CD14-positive monocyte (primary cell): ENCODE measurements around the gene ADAM19. TPM values are rescaled to one million over a fixed set of nuclear protein-coding genes. Genes with fewer than 3 reads are reported as not detected.

Source experiments
- DNase-seq, 3 donors: peaks; one replicate each; pipeline ENCODE4 v3.0.0-alpha.2; 2011 to 2022
- H2AFZ ChIP-seq: 2 replicates; pipeline ENCODE4 v1.6.0; 2012; ENCODE audit warnings: mild to moderate bottlenecking, low read depth, low read length, inconsistent platforms; ENCODE audit not compliant: insufficient read depth, poor library complexity, severe bottlenecking
- H3K27ac ChIP-seq, 2 donors: 1 replicate in 1 of 2; 2 replicates in 1 of 2; pipeline ENCODE4 v1.5.1; 2012 to 2013; ENCODE audit warnings: low read length in 2 of 2, control low read depth in 1 of 2, inconsistent platforms in 1 of 2, low read depth in 1 of 2, mild to moderate bottlenecking in 1 of 2
- H3K27me3 ChIP-seq, 2 donors: one replicate each; pipeline versions ENCODE4 v1.6.0 to v1.6.1; 2011 to 2013; ENCODE audit warnings: low read length in 2 of 2; ENCODE audit not compliant: control insufficient read depth in 2 of 2, insufficient read depth in 2 of 2
- H3K36me3 ChIP-seq, 2 donors: replicated peaks in 1 of 2; 1 replicate in 1 of 2; 2 replicates in 1 of 2; pipeline versions ENCODE4 v1.5.1 to v1.6.1; 2012 to 2013; ENCODE audit warnings: low read length in 2 of 2, control low read depth in 1 of 2, inconsistent platforms in 1 of 2, mild to moderate bottlenecking in 1 of 2; ENCODE audit not compliant: insufficient read depth in 2 of 2, control insufficient read depth in 1 of 2
- H3K4me1 ChIP-seq, 2 donors: 1 replicate in 1 of 2; 2 replicates in 1 of 2; pipeline versions ENCODE4 v1.5.1 to v1.6.1; 2012 to 2013; ENCODE audit warnings: low read length in 2 of 2, control low read depth in 1 of 2, inconsistent platforms in 1 of 2, mild to moderate bottlenecking in 1 of 2, moderate library complexity in 1 of 2; ENCODE audit not compliant: insufficient read depth in 2 of 2, control insufficient read depth in 1 of 2
- H3K4me2 ChIP-seq: replicated peaks from 2 replicates; pipeline ENCODE3; 2012; ENCODE audit warnings: low read length, moderate library complexity, mild to moderate bottlenecking; ENCODE audit not compliant: poor library complexity, severe bottlenecking; ENCODE audit errors: extremely low read depth
- H3K4me3 ChIP-seq, 3 experiments: fragments of 200-600 bp in 1 of 3; sonication (generic) in 1 of 3; replicated peaks in 1 of 3; 1 replicate in 2 of 3; 2 replicates in 1 of 3; pipeline ENCODE4 v1.5.1; 2011 to 2013; ENCODE audit warnings: low read length in 3 of 3, mild to moderate bottlenecking in 3 of 3, control low read depth in 2 of 3, low read depth in 2 of 3, inconsistent platforms in 1 of 3, moderate library complexity in 1 of 3
- H3K79me2 ChIP-seq: 2 replicates; pipeline ENCODE4 v1.6.0; 2012; ENCODE audit warnings: mild to moderate bottlenecking, control low read depth, inconsistent platforms, low read length, moderate library complexity; ENCODE audit not compliant: insufficient read depth
- H3K9ac ChIP-seq: 2 replicates; pipeline ENCODE4 v1.6.0; 2017; ENCODE audit warnings: low read length, mild to moderate bottlenecking; ENCODE audit not compliant: insufficient read depth, poor library complexity, severe bottlenecking
- H3K9me3 ChIP-seq, 2 donors: replicated peaks in 1 of 2; 1 replicate in 1 of 2; 2 replicates in 1 of 2; pipeline versions ENCODE4 v1.5.1 to v1.6.1; 2012 to 2013; ENCODE audit warnings: low read length in 2 of 2, control low read depth in 1 of 2; ENCODE audit not compliant: control insufficient read depth in 1 of 2, insufficient read depth in 1 of 2
- H4K20me1 ChIP-seq: 2 replicates; pipeline ENCODE4 v1.6.0; 2012; ENCODE audit warnings: mild to moderate bottlenecking, low read length, control low read depth, moderate library complexity; ENCODE audit not compliant: insufficient read depth
- H3K27ac Mint-ChIP-seq, 7 donors: one replicate each; pipeline ENCODE4 v1.8.0; 2020; ENCODE audit warnings: mild to moderate bottlenecking in 7 of 7, mixed read lengths in 7 of 7, moderate library complexity in 6 of 7, inconsistent platforms in 2 of 7
- H3K27me3 Mint-ChIP-seq, 3 donors: one replicate each; pipeline ENCODE4 v1.8.0; 2021 to 2022; ENCODE audit warnings: low read depth in 3 of 3, mild to moderate bottlenecking in 3 of 3, mixed read lengths in 3 of 3, moderate library complexity in 3 of 3, inconsistent platforms in 1 of 3
- H3K36me3 Mint-ChIP-seq, 2 donors: one replicate each; pipeline ENCODE4 v1.8.0; 2020; ENCODE audit warnings: mixed read lengths in 2 of 2, inconsistent platforms in 1 of 2, mild to moderate bottlenecking in 1 of 2
- H3K4me1 Mint-ChIP-seq: one replicate; pipeline ENCODE4 v1.8.0; 2020; ENCODE audit warnings: mild to moderate bottlenecking, mixed read lengths
- H3K4me3 Mint-ChIP-seq, 2 donors: one replicate each; pipeline ENCODE4 v1.8.0; 2020; ENCODE audit warnings: mild to moderate bottlenecking in 2 of 2, mixed read lengths in 2 of 2, moderate library complexity in 1 of 2
- H3K9me3 Mint-ChIP-seq, 7 donors: one replicate each; pipeline ENCODE4 v1.8.0; 2020 to 2022; ENCODE audit warnings: mixed read lengths in 7 of 7, mild to moderate bottlenecking in 6 of 7, moderate library complexity in 6 of 7, inconsistent platforms in 2 of 7
- WGBS: methylation state at CpG from one replicate; pipeline ENCODE4 v1.1.5; 2013; ENCODE audit warnings: missing lambda C conversion rate; ENCODE audit not compliant: insufficient coverage; 5-methylcytosine and 5-hydroxymethylcytosine counted together
- intact Hi-C, 2 donors: fragments of 100-400 bp; cut with micrococcal nuclease; formaldehyde crosslinking; loops; one replicate each; pipeline versions ENCODE4 v1.15.0 to v1.15.1; 2023
- polyA plus RNA-seq, 3 donors: library from polyadenylated mRNA; depleted of rRNA in 1 of 3; unstranded in 2 of 3; stranded (reverse) in 1 of 3; fragments of 300-500 nt in 2 of 3; fragments of >200 nt in 1 of 3; fragmentation: Illumina TruSeq in 2 of 3; gene quantifications; 1 replicate in 2 of 3; 2 replicates in 1 of 3; pipeline ENCODE4 v1.2.3, GENCODE V29; 2012 to 2021
- TF ChIP-seq, protein P1 (sequence below): fragments of 200-600 bp; IDR thresholded peaks from one replicate; pipeline ENCODE4 v1.8.0; 2022; ENCODE audit warnings: antibody characterized with exemption, mild to moderate bottlenecking

ADAM19 gene
- polyA plus RNA-seq, 3 donors: 3.0 to 12.7 (median 6.2) TPM

DNA sequence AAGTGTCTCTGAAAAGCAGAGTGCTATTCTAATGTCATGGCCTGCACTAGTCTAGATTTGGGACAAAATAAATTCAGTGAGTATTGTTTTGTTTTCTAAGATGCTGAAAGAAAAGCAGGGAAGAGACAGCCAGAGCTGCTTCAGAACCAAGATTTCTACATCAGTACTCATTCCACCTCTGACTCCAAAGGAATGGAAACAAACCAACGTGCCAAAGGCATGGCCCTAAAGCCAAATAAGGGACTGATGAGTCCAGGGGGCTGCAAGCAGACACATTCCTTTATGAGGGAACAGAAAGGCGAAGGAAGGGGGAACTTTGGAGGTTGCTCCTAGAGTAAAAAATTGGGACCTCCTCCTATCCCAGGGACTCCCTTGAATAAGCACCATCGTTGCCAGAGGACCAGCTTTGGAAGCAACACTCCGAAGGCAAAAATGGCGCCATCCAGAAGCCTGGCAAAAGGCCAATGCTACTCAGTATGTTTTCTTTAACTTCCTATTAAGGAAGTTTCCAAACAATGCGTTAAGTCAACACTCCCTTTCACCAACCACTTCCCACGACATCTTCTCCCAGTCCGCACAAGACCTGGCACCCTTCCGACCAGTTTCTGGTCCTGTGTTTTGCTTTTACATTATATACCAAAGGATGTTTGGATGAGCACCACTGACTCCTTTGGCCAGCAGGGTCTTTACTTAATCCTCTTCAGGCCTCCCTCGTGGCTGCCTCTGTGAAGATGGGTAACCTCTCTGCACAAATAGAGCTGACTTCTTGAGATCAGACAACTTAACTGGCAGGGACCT is 31.6 kb downstream of the ADAM19 start:
- peaks cover 0 to 6% (median 0%) of the 10 kb centered on the region in 3 donors for H3K27me3 Mint-ChIP-seq

DNA sequence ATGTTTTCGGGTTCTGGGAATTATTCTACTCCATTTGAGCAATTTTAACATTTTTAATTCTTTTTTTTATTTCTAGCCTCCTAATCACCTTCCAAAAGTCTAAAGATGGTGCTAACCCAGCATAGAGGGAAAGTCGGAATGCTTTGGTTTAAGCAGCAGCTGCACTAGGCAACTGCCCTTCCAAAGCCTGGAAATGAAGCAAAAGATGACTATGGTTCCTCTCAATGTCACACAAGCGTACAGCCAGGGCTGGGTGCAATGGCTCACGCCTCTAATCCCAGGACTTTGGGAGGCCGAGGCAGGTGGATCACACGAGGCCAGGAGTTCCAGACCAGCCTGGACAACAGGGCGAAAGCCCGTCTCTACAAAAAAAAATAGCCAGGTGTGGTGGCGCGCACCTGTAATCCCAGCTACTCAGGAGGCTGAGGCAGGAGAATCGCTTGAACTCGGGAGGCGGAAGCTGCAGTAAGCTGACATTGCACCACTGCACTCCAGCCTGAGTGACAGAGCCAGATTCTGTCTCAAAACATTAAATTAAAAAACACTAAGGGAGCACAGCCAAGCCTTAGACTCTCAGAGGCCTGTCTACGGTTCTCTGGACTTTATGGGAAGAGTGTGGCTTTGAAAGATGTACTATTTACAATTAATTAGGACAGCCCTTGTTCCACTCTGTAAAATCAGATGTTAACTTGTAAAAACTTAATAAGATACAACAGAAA is 33.1 kb downstream of the ADAM19 start:
- intact Hi-C loops: no loop called here
- 98% methylated on average over 8 of the region's 14 CpGs for WGBS
- DNase-seq: no peak
- H3K4me3 Mint-ChIP-seq: no peak overlapping the region
- peaks cover 46% of the 10 kb centered on the region for H3K4me1 Mint-ChIP-seq
- peaks cover 37% of the 10 kb centered on the region for H3K79me2 ChIP-seq
- H3K27ac Mint-ChIP-seq: no peak overlapping the region
- no peaks in the 10 kb centered on the region for H3K27me3 ChIP-seq
- peaks cover 0 to 4% (median 0%) of the 10 kb centered on the region in 3 donors for H3K27me3 Mint-ChIP-seq
- H4K20me1 ChIP-seq: peaks cover 50% of the 10 kb centered on the region
- no peak overlapping the region for H2AFZ ChIP-seq
- no peak overlapping the region for H3K4me2 ChIP-seq
- H3K4me1 ChIP-seq: peaks cover 23 to 44% of the 10 kb centered on the region in 2 donors
- H3K36me3 Mint-ChIP-seq: peaks cover 21 to 24% of the 10 kb centered on the region in 2 donors
- no peak overlapping the region for H3K27ac ChIP-seq
- TF ChIP-seq, protein P1, sequence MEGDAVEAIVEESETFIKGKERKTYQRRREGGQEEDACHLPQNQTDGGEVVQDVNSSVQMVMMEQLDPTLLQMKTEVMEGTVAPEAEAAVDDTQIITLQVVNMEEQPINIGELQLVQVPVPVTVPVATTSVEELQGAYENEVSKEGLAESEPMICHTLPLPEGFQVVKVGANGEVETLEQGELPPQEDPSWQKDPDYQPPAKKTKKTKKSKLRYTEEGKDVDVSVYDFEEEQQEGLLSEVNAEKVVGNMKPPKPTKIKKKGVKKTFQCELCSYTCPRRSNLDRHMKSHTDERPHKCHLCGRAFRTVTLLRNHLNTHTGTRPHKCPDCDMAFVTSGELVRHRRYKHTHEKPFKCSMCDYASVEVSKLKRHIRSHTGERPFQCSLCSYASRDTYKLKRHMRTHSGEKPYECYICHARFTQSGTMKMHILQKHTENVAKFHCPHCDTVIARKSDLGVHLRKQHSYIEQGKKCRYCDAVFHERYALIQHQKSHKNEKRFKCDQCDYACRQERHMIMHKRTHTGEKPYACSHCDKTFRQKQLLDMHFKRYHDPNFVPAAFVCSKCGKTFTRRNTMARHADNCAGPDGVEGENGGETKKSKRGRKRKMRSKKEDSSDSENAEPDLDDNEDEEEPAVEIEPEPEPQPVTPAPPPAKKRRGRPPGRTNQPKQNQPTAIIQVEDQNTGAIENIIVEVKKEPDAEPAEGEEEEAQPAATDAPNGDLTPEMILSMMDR: no peak
- H3K9ac ChIP-seq: no peak overlapping the region
- H3K36me3 ChIP-seq: peaks cover 4% of the 10 kb centered on the region in 2 donors
- no peak overlapping the region for H3K4me3 ChIP-seq
- no peaks in the 10 kb centered on the region for H3K9me3 Mint-ChIP-seq
- no peaks in the 10 kb centered on the region for H3K9me3 ChIP-seq

More for the DNA sequence above, 31.6 kb downstream of the ADAM19 start:
- H3K27me3 ChIP-seq: no peaks in the 10 kb centered on the region
- no peaks in the 10 kb centered on the region for H3K36me3 ChIP-seq
- H3K9me3 ChIP-seq: no peaks in the 10 kb centered on the region
- H3K27ac ChIP-seq: no peak overlapping the region
- Mint-ChIP-seq H3K4me1 (peaks cover 62% of the 10 kb centered on the region), H3K36me3 (peaks cover 16 to 28% of the 10 kb centered on the region in 2 donors), H3K27ac (peak overlapping the region in 5 of 7 donors; percentile 60 to 76 (median 65)), H3K4me3 (peak overlapping the region in 1 of 2 donors; percentile 61), H3K9me3 (peaks cover 0 to 4% (median 0%) of the 10 kb centered on the region in 7 donors)
- peak in 1 of 3 donors; percentile 53 for DNase-seq
- TF ChIP-seq, protein P1: no peak
- H3K4me3 ChIP-seq: no peak overlapping the region
- H4K20me1 ChIP-seq: peaks cover 47% of the 10 kb centered on the region
- no peak overlapping the region for H3K9ac ChIP-seq
- H2AFZ ChIP-seq: no peak overlapping the region
- H3K79me2 ChIP-seq: peaks cover 40% of the 10 kb centered on the region
- 14% methylated on average over 1 of the region's 10 CpGs for WGBS
- intact Hi-C loops: no loop called here
- peaks cover 36 to 60% of the 10 kb centered on the region in 2 donors for H3K4me1 ChIP-seq
- H3K4me2 ChIP-seq: no peak overlapping the region
